Measurements from ENCODE around the gene ZNF324B. TPM values are rescaled to one million over a fixed set of nuclear protein-coding genes. Genes with fewer than 3 reads are reported as not detected.
"Not testable (repeated sequence)": the region's sequence is repeated elsewhere in the genome, so short reads cannot be mapped to it uniquely, and the experiment has no call there.

Gene ZNF324B
- total RNA-seq, 2 donors from 2014 or later: 5.7 to 7.9 TPM

GRCh38 chr19:58473775-58474174 is 22.4 kb downstream of the ZNF324B start:
- peak overlapping the region in 1 of 2 donors; percentile 39 for H3K27ac Mint-ChIP-seq

GRCh38 chr19:58474291-58474996 is 23.0 kb downstream of the ZNF324B start:
- DNase-seq (ENCODE audit: low spot score in 2 of 2): no peak

More at GRCh38 chr19:58473775-58474174, 22.4 kb downstream of the ZNF324B start:
- no peak for ATAC-seq
- H3K9me3 Mint-ChIP-seq: no peaks in the 10 kb centered on the region
- H3K36me3 Mint-ChIP-seq: no peaks in the 10 kb centered on the region
- DNase-seq (ENCODE audit: low spot score in 2 of 2): no peak

GRCh38 chr19:58474997-58475713 is 23.7 kb downstream of the ZNF324B start:
- DNase-seq (ENCODE audit: low spot score in 2 of 2): no peak

More at GRCh38 chr19:58474291-58474996, 23.0 kb downstream of the ZNF324B start:
- no peak for ATAC-seq
- Mint-ChIP-seq H3K27ac (peak overlapping the region; percentile 61 to 77), H3K36me3 (no peaks in the 10 kb centered on the region), H3K9me3 (no peaks in the 10 kb centered on the region)

GRCh38 chr19:58475714-58476497 is 24.5 kb downstream of the ZNF324B start, which contains the start of gene ZNF446:
Gene ZNF446 (plus strand): TSS chr19:58476352. CDS start chr19:58477219, 867 bp downstream.
- peak; percentile 90 to 96 for DNase-seq (ENCODE audit: low spot score in 2 of 2)
- Mint-ChIP-seq H3K36me3 (no peaks in the 10 kb centered on the region), H3K9me3 (no peaks in the 10 kb centered on the region), H3K27ac (peak within 1 kb of the TSS; percentile 77 to 97)
- peak; percentile 91 for ATAC-seq

More at GRCh38 chr19:58474997-58475713, 23.7 kb downstream of the ZNF324B start:
- peak; percentile 6 to 17 for ATAC-seq
- Mint-ChIP-seq H3K27ac (peak overlapping the region; percentile 77 to 97), H3K9me3 (no peaks in the 10 kb centered on the region), H3K36me3 (no peaks in the 10 kb centered on the region)

- Mint-ChIP-seq H3K36me3 (no peaks in the 10 kb centered on the region), H3K9me3 (no peaks in the 10 kb centered on the region), H3K27ac (peak overlapping the region; percentile 77 to 93)
- DNase-seq (ENCODE audit: low spot score in 2 of 2): no peak
- no peak for ATAC-seq
Measured at GRCh38 chr19:58476498-58477015, 25.1 kb downstream of the ZNF324B start.

DNA sequence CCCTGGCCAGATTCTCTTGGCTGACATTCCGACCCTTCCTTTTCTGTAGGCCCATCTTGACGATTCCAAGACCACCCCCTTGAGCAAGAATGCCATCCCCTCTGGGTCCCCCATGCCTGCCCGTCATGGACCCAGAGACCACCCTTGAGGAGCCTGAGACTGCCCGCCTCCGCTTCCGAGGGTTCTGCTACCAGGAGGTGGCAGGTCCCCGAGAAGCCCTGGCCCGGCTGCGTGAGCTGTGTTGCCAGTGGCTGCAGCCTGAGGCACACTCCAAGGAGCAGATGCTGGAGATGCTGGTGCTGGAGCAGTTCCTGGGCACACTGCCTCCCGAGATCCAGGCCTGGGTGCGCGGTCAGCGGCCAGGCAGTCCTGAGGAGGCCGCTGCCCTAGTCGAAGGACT is 25.7 kb downstream of the ZNF324B start:
- ATAC-seq (no peak), DNase-seq (ENCODE audit: low spot score in 2 of 2) (no peak)
- no peaks in the 10 kb centered on the region for H3K36me3 Mint-ChIP-seq
- H3K27ac Mint-ChIP-seq: peak overlapping the region; percentile 77 to 93
- H3K9me3 Mint-ChIP-seq: no peaks in the 10 kb centered on the region

GRCh38 chr19:58477871-58478270 is 26.4 kb downstream of the ZNF324B start:
- ATAC-seq (no peak), DNase-seq (ENCODE audit: low spot score in 2 of 2) (no peak)
- Mint-ChIP-seq H3K9me3 (no peaks in the 10 kb centered on the region), H3K36me3 (no peaks in the 10 kb centered on the region), H3K27ac (peak overlapping the region; percentile 77 to 93)

DNA sequence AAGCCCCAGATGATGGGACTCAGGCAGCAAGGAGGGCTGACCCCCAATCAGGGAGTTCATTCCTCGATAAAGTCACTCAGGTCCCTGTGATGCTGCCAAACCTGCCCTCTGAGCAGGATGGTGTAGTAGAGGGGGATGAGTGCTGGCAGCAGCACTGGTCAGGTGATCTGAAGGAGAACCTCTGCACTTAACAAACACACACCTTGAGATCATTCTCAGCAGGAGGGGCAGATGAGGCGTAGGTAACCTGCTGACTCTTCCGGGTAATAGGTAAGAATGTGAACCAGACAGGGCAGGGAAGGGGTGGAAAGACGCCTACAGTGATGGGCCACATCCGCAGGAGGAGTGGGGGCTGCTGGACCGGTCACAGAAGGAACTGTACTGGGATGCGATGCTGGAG is 27.9 kb downstream of the ZNF324B start:
- no peak for ATAC-seq
- Mint-ChIP-seq H3K9me3 (no peaks in the 10 kb centered on the region), H3K27ac (peak overlapping the region; percentile 6 to 77)

DNA sequence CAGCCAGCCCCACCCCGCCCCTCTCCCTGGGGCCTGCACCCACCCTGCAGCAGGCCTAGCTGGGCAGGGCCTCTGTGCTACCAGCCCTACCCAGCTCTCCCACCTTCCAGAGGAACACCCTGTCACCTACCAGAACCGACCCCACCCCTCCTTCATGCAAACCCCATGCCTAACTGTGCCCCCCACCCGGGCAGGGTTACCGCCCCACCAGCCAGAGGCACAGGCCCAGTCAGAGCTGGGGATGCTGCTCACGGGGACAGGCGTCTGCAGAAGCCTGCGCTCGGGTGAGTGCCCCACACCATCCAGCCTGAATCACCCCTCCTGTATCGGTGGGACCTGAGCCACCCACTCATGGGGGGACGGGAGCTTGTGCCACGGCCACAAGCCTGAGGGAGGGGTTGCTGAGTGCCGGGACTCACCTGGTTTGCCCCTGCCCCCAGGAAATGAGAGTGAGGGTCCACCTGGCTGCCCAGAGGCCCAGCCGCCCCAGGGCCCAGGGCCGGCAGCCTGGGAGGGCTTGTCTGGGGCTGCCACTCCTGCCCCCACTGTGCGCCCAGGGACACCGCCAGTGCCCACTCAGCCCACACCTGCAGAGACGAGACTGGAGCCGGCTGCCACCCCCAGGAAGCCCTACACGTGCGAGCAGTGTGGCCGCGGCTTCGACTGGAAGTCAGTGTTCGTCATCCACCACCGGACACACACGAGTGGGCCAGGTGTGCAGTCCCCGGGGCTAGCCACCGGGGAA is 28.5 kb downstream of the ZNF324B start:
- Mint-ChIP-seq H3K36me3 (no peaks in the 10 kb centered on the region), H3K9me3 (no peaks in the 10 kb centered on the region), H3K27ac (no peak overlapping the region)
- no peak for DNase-seq (ENCODE audit: low spot score in 2 of 2)
- no peak for ATAC-seq

More for the DNA sequence above, 27.9 kb downstream of the ZNF324B start:
- no peaks in the 10 kb centered on the region for H3K36me3 Mint-ChIP-seq
- DNase-seq (ENCODE audit: low spot score in 2 of 2): no peak

DNA sequence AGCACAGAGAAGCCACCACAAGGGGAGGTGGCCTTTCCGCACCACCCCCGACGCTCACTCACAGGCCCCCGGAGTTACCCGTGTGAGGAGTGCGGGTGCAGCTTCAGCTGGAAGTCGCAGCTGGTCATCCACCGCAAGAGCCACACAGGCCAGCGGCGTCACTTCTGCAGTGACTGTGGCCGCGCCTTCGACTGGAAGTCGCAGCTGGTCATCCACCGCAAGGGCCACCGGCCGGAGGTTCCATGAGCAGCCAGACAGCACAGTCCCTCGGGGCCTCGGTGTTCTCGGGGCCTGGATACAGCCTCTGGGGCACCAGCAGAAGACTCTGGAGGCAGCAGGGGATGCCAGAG is 29.0 kb downstream of the ZNF324B start:
- Mint-ChIP-seq H3K36me3 (no peaks in the 10 kb centered on the region), H3K9me3 (no peaks in the 10 kb centered on the region), H3K27ac (no peak overlapping the region)
- DNase-seq (ENCODE audit: low spot score in 2 of 2) (no peak), ATAC-seq (no peak)

GRCh38 chr19:58480831-58481230 is 29.4 kb downstream of the ZNF324B start:
- ATAC-seq (no peak), DNase-seq (ENCODE audit: low spot score in 2 of 2) (no peak)
- Mint-ChIP-seq H3K27ac (no peak overlapping the region), H3K36me3 (no peaks in the 10 kb centered on the region), H3K9me3 (no peaks in the 10 kb centered on the region)

- no peaks in the 10 kb centered on the region for H3K9me3 Mint-ChIP-seq
- no peaks in the 10 kb centered on the region for H3K36me3 Mint-ChIP-seq
- no peak for DNase-seq (ENCODE audit: low spot score in 2 of 2)
- no peak for ATAC-seq
- H3K27ac Mint-ChIP-seq: peak overlapping the region; percentile 5 to 88
Measured at GRCh38 chr19:58482372-58482771, 30.9 kb downstream of the ZNF324B start.

GRCh38 chr19:58483776-58484175 is 32.4 kb downstream of the ZNF324B start:
- H3K36me3 Mint-ChIP-seq: no peaks in the 10 kb centered on the region
- DNase-seq (ENCODE audit: low spot score in 2 of 2): no peak
- ATAC-seq: no peak
- H3K27ac Mint-ChIP-seq: no peak overlapping the region
- no peaks in the 10 kb centered on the region for H3K9me3 Mint-ChIP-seq

DNA sequence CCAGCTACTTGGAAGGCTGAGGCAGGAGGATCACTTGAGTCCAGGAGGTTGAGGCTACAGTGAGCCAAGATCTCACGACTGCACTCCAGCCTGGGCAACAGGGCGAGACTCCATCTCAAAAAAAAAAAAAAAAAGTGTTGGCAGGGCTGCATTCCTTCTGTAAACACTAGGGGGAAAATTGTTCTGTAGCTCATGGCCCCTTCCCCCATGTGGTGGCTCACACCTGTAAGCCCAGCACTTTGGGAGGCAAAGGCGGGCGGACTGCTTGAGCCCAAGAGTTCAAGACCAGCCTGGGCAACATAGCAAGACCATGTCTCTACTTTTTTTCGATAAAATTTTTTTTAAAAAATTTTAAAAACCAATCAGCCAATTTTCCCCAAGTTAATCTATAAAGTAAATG is 32.9 kb downstream of the ZNF324B start:
- H3K9me3 Mint-ChIP-seq, H3K27ac Mint-ChIP-seq, H3K36me3 Mint-ChIP-seq: not testable (repeated sequence)

GRCh38 chr19:58491393-58491792 is 40.0 kb downstream of the ZNF324B start:
- ATAC-seq (no peak), DNase-seq (ENCODE audit: low spot score in 2 of 2) (no peak)
- H3K27ac Mint-ChIP-seq: peak overlapping the region in 1 of 2 donors; percentile 87
- H3K36me3 Mint-ChIP-seq: no peaks in the 10 kb centered on the region
- H3K9me3 Mint-ChIP-seq: no peaks in the 10 kb centered on the region

More for the DNA sequence above, 32.9 kb downstream of the ZNF324B start:
- ATAC-seq; DNase-seq (ENCODE audit: low spot score in 2 of 2): not testable (repeated sequence)

DNA sequence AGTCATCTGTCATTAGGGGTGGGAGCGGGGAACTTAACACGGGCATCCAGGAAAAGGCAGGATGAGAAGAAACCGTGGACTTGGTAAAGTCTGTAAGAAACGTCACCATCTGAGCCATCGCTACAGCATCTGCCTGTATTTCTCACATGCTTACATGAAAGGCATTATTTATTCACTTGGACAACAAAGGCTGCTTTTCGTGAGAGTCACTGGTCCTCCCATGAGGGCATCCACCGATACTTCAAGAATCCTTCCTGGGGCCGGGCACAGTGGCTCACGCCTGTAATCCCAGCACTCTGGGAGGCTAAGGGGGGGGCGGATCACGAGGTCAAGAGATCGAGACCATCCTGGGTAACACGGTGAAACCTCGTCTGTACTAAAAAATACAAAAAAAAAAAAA is 40.8 kb downstream of the ZNF324B start:
- DNase-seq (ENCODE audit: low spot score in 2 of 2) (no peak), ATAC-seq (no peak)
- Mint-ChIP-seq H3K36me3 (no peaks in the 10 kb centered on the region), H3K27ac (no peak overlapping the region), H3K9me3 (no peaks in the 10 kb centered on the region)
